T-helper 1 cell treated with Interleukin-12 subunit alpha and Interleukin-12 subunit beta and Interleukin-4 antibody, amounts not matched to agents 30 μg/mL and 1 μg/mL, for 36 hours (primary cell): ENCODE results near the gene IGSF21.

Experiments
- H3K27ac Mint-ChIP-seq: one replicate; pipeline ENCODE4 v1.8.0; 2021; ENCODE audit warnings: mild to moderate bottlenecking, mixed read lengths
- H3K27me3 Mint-ChIP-seq: one replicate; pipeline ENCODE4 v1.8.0; 2021; ENCODE audit warnings: low read depth, mixed read lengths
- H3K36me3 Mint-ChIP-seq: one replicate; pipeline ENCODE4 v1.8.0; 2021; ENCODE audit warnings: low read depth, mixed read lengths
- H3K4me1 Mint-ChIP-seq: one replicate; pipeline ENCODE4 v1.8.0; 2021; ENCODE audit warnings: low read depth, mixed read lengths
- H3K4me3 Mint-ChIP-seq: one replicate; pipeline ENCODE4 v1.8.0; 2021; ENCODE audit warnings: mild to moderate bottlenecking, moderate library complexity, mixed read lengths
- H3K9me3 Mint-ChIP-seq: one replicate; pipeline ENCODE4 v1.8.0; 2021; ENCODE audit warnings: mixed read lengths

IGSF21 gene

GRCh38 chr1:18387307-18387706 is 279.7 kb downstream of the IGSF21 start:
- H3K36me3 Mint-ChIP-seq = no peaks in the 10 kb centered on the region
- no peaks in the 10 kb centered on the region for H3K9me3 Mint-ChIP-seq
- H3K27ac Mint-ChIP-seq = no peak overlapping the region
- H3K4me3 Mint-ChIP-seq = no peak overlapping the region
- H3K4me1 Mint-ChIP-seq = no peaks in the 10 kb centered on the region
- peaks cover 10% of the 10 kb centered on the region for H3K27me3 Mint-ChIP-seq

GRCh38 chr1:18390953-18391352 is 283.4 kb downstream of the IGSF21 start:
- Mint-ChIP-seq H3K27ac (no peak overlapping the region), H3K4me1 (no peaks in the 10 kb centered on the region), H3K27me3 (no peaks in the 10 kb centered on the region), H3K9me3 (no peaks in the 10 kb centered on the region), H3K4me3 (no peak overlapping the region), H3K36me3 (no peaks in the 10 kb centered on the region)

DNA sequence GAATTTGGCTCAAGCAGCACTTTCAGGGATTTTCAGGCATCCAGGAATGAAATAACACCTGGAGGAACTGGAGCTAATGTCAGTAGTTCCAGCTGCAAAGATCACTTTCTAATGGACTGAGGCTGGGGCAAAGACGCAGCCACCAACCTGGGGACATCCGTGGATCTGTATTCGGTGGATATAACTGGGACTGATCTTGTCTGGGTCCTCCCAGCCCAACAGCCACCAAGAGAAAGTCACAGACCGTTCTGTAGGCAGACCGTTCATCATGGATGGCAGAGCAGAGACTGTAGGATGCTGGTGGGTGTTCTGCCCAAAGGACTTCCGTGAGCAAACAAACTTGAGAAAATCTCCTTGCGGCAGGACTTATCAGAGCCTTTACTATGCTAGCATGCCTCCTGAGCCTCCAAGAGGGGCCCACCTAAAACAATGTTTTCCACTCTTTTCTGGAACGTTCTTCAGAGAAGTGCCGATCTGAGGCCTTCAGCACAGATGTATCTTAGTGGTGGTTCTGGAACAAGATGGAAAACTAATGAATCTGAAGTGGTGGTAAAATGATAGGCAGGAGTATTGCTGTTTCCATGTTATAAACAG is 287.1 kb downstream of the IGSF21 start:
- Mint-ChIP-seq H3K27me3 (peaks cover 7% of the 10 kb centered on the region), H3K4me3 (no peak overlapping the region), H3K9me3 (no peaks in the 10 kb centered on the region)

DNA sequence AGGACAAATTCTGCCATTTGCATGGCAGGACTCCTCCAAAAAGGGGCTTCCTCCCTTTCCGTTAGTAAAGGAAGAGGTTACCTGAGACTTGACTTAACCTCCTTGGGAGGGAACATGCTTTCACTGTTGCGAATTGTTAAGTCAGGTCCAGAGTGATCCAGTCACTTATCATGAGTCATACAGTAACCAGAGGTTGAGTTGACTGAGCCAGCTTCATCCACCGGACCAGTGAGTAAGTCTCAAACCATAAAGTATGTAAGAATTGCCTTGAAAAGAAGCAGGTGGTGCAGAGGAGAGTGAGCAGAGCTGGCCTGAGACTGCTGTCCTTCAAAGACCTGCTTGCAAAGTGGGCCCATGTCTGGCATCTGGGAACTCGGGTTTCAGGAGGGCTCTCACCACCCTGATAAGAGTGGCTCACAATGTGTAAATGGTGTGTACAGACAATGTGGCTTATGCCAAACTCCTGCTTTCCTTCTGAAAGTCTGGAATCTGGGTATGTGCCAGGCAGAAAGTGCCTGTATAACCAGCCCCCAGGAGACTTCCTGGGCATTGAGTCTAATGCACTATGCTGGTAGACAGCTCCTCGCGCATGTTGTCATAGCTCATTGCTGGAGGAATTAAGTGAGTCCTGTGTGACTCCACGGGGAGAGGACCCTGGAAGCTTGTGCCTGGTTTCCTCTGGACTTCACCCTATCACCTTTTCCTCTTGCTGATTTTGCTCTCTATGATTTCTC is 288.8 kb downstream of the IGSF21 start:
- Mint-ChIP-seq H3K27ac (no peak overlapping the region), H3K9me3 (no peaks in the 10 kb centered on the region), H3K4me3 (no peak overlapping the region)

More for the DNA sequence above, 287.1 kb downstream of the IGSF21 start:
- no peaks in the 10 kb centered on the region for H3K36me3 Mint-ChIP-seq
- H3K27ac Mint-ChIP-seq = no peak overlapping the region
- no peaks in the 10 kb centered on the region for H3K4me1 Mint-ChIP-seq

GRCh38 chr1:18397641-18398040 is 290.0 kb downstream of the IGSF21 start:
- Mint-ChIP-seq H3K27me3 (peaks cover 7% of the 10 kb centered on the region), H3K36me3 (no peaks in the 10 kb centered on the region), H3K4me1 (no peaks in the 10 kb centered on the region), H3K4me3 (no peak overlapping the region), H3K27ac (no peak overlapping the region), H3K9me3 (no peaks in the 10 kb centered on the region)

More for the DNA sequence above, 288.8 kb downstream of the IGSF21 start:
- H3K27me3 Mint-ChIP-seq = peaks cover 7% of the 10 kb centered on the region
- no peaks in the 10 kb centered on the region for H3K36me3 Mint-ChIP-seq
- no peaks in the 10 kb centered on the region for H3K4me1 Mint-ChIP-seq

DNA sequence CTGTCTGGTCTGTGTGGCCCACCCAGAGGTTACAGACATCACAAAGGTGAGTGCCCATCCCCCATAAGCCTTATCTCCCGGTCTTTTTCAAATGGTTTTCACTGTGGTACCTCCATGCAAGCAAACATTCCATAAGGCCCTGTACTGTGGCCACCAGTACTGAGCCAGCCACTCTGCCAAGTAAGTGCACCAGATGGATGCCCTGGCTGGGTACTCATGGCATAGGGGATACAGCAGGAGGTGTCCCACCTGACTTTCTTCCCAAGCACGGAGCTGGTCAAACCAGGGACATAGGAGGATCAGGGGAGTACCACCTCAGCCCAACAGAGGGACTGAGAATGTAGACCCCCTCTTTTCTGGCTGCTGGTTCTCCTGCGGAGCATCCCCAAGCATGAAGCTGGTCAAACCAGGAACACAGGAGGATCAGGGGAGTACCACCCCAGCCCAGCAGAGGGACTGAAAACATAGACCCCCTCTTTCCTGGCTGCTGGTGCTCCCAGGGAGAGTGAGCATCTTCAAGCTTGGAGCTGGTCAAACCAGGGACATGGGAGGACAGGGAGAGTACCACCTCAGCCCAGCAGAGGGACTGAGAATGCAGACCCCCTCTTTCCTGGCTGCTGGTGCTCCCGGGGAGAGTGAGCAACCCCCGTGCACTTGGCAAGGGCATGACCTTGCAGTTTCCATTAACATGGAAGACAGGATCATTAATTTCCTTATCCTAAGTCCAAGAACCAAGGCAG is 291.4 kb downstream of the IGSF21 start:
- Mint-ChIP-seq H3K27ac (no peak overlapping the region), H3K4me1 (no peaks in the 10 kb centered on the region), H3K27me3 (peaks cover 7% of the 10 kb centered on the region), H3K9me3 (no peaks in the 10 kb centered on the region), H3K4me3 (no peak overlapping the region), H3K36me3 (no peaks in the 10 kb centered on the region)

DNA sequence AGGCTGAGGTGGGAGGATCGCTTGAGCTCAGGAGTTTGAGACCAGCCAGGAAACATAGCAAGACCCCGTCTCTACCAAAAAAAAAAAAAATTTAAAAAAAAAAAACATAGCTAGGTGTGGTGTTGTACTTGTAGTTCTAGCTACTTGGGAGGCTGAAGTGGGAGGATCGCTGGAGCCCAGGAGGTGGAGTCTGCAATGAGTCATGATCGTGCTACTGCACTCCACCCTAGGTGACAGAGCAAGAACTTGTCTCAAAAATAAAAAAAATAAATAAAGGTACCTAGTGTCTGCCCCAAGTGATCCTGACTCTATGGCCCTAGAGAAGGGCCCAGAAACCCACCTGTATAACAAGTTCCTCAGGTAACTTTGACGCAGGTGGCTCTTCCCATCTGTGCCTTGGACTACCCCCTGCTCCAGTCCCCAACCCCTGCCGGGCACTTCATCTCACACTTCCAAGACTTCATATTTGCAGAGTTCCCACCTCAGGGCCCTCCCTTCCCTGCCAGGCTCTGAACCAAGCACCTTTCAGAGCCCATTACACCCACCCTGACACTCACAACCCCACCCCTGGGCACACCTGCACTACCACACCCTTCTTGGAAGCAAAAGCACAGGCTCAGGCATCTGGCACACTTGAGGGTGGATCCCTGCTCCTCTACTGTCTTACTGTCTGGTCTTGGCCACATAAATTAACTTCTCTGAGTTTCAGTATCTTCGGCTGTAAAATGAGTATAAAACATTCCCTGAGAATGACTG is 292.9 kb downstream of the IGSF21 start:
- no peaks in the 10 kb centered on the region for H3K36me3 Mint-ChIP-seq
- peaks cover 7% of the 10 kb centered on the region for H3K27me3 Mint-ChIP-seq
- no peak overlapping the region for H3K4me3 Mint-ChIP-seq
- H3K9me3 Mint-ChIP-seq = no peaks in the 10 kb centered on the region
- no peak overlapping the region for H3K27ac Mint-ChIP-seq
- no peaks in the 10 kb centered on the region for H3K4me1 Mint-ChIP-seq

- Mint-ChIP-seq H3K4me3 (no peak overlapping the region), H3K4me1 (no peaks in the 10 kb centered on the region), H3K9me3 (no peaks in the 10 kb centered on the region), H3K27ac (no peak overlapping the region), H3K36me3 (no peaks in the 10 kb centered on the region), H3K27me3 (peaks cover 7% of the 10 kb centered on the region)
Observed at GRCh38 chr1:18401921-18402320, 294.3 kb downstream of the IGSF21 start.

DNA sequence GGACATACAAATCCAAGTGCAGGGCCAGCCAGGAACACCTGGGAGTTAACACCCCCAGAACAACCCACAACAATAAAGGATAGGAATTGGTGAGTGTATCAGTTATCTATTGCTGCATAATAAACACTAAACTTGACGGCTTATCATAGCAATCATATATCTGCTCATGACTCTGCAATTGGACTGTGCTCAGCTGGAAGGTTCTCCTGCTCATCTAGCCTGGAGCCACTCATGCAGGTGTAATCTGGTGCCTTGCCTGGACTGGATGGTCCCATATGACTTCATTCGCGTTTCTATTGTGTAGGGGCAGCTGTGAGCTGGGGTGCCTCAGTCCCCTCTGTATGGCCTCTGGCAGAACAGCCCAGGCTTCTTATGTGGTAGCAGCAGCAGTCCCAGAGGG is 296.9 kb downstream of the IGSF21 start:
- no peak overlapping the region for H3K27ac Mint-ChIP-seq
- no peaks in the 10 kb centered on the region for H3K9me3 Mint-ChIP-seq
- no peaks in the 10 kb centered on the region for H3K27me3 Mint-ChIP-seq
- no peaks in the 10 kb centered on the region for H3K36me3 Mint-ChIP-seq
- H3K4me3 Mint-ChIP-seq = no peak overlapping the region
- no peaks in the 10 kb centered on the region for H3K4me1 Mint-ChIP-seq

GRCh38 chr1:18407166-18408045 is 299.8 kb downstream of the IGSF21 start:
- H3K27ac Mint-ChIP-seq = no peak overlapping the region
- H3K4me3 Mint-ChIP-seq = no peak overlapping the region
- H3K36me3 Mint-ChIP-seq = no peaks in the 10 kb centered on the region
- no peaks in the 10 kb centered on the region for H3K27me3 Mint-ChIP-seq
- peaks cover 5% of the 10 kb centered on the region for H3K9me3 Mint-ChIP-seq
- no peaks in the 10 kb centered on the region for H3K4me1 Mint-ChIP-seq

- Mint-ChIP-seq H3K36me3 (no peaks in the 10 kb centered on the region), H3K9me3 (peaks cover 5% of the 10 kb centered on the region), H3K27ac (no peak overlapping the region), H3K27me3 (no peaks in the 10 kb centered on the region), H3K4me1 (no peaks in the 10 kb centered on the region), H3K4me3 (no peak overlapping the region)
Observed at GRCh38 chr1:18408656-18409370, 301.2 kb downstream of the IGSF21 start.

DNA sequence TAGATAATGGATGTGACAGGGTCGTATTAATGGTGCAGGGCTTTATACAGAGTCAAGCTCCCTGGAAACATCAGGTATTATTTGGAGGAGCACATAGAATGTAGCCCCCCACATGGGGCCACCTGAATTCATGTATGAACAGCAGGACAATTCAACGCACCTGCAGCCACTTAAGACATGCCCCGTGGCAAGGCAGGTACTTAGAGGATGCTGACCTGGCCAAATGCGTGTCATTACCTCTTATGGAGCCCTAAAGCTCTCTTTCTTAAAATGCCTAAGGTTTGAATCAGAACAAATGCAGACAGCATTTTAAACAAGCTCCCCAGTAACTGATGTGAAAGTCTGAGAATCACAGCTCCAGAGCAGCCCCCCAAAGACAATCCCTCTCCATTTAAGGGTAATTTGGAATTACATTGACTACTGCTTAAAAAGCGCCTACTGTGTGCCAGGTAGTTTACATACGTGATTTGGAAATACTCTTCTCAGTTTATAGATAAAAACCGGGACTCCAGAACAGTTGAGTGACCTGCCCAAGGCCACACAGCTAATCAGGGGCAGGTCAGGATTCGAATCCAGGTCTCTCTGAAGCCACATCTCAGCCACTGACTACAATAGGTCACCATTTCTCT is 302.1 kb downstream of the IGSF21 start:
- no peaks in the 10 kb centered on the region for H3K36me3 Mint-ChIP-seq
- H3K4me1 Mint-ChIP-seq = no peaks in the 10 kb centered on the region
- H3K9me3 Mint-ChIP-seq = peaks cover 5% of the 10 kb centered on the region
- H3K27ac Mint-ChIP-seq = no peak overlapping the region
- H3K4me3 Mint-ChIP-seq = no peak overlapping the region
- no peaks in the 10 kb centered on the region for H3K27me3 Mint-ChIP-seq

DNA sequence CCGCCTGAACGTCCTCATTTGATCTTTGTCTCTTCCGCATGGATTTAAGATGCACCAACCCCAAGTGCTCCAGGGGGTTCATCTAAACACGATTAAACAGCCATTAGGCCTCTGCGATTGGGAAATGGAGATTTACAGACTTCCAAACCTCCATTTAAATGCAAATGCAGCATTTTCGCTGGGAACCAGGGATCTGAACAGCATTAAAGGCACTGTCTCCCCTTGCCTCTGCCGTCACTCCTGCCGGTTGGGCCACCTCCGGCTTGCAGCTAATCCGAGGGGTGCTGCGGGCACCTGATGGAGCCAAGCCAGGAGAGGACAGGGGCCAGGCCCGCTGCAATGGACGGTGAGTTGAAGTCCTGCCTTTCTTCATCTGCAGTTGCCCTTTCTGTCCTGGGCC is 302.8 kb downstream of the IGSF21 start:
- Mint-ChIP-seq H3K27me3 (no peaks in the 10 kb centered on the region), H3K4me1 (no peaks in the 10 kb centered on the region), H3K9me3 (peaks cover 5% of the 10 kb centered on the region), H3K4me3 (no peak overlapping the region), H3K27ac (no peak overlapping the region), H3K36me3 (no peaks in the 10 kb centered on the region)
